ENCODE data around the gene SAMMSON. TPM values are rescaled to one million over a fixed set of nuclear protein-coding genes. Genes with fewer than 3 reads are reported as not detected.

SAMMSON gene
- total RNA-seq, 2 donors from 2014 or later = not detected

DNA sequence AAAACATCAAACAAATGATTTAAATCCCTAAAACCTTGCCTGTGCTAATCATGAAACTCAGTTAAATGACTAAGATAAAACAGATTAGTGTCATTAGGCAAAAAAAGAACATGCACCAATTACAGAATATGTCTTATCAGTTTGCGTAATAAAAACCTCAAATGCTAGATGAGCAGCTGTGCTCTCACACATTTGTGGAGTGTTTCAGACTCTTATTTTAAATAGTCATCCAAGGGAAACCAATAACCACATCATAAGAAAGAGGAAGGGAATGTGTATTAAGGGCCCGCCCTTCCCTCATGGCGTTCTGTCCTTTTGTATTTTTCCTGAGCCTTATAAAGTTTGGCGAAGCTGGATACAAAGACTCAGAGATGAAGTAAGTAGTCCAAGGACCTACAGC is 6.6 kb downstream of the SAMMSON start:
- Histone ChIP-seq H3K4me1 (no peaks in the 10 kb centered on the region), H3K27ac (no peak overlapping the region), H3K9ac (ENCODE audit: low read depth in 2 of 2, low read length in 2 of 2) (no peak overlapping the region), H3K27me3 (no peaks in the 10 kb centered on the region), H3K9me3 (no peaks in the 10 kb centered on the region), H3K4me3 (no peak overlapping the region), H3K36me3 (no peaks in the 10 kb centered on the region)
- TF ChIP-seq, protein P1, sequence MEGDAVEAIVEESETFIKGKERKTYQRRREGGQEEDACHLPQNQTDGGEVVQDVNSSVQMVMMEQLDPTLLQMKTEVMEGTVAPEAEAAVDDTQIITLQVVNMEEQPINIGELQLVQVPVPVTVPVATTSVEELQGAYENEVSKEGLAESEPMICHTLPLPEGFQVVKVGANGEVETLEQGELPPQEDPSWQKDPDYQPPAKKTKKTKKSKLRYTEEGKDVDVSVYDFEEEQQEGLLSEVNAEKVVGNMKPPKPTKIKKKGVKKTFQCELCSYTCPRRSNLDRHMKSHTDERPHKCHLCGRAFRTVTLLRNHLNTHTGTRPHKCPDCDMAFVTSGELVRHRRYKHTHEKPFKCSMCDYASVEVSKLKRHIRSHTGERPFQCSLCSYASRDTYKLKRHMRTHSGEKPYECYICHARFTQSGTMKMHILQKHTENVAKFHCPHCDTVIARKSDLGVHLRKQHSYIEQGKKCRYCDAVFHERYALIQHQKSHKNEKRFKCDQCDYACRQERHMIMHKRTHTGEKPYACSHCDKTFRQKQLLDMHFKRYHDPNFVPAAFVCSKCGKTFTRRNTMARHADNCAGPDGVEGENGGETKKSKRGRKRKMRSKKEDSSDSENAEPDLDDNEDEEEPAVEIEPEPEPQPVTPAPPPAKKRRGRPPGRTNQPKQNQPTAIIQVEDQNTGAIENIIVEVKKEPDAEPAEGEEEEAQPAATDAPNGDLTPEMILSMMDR (IDR thresholded peaks at IDR 0.05) = no peak
- intact Hi-C loops (cut with DNase I) = no loop called here
- no peak for DNase-seq

DNA sequence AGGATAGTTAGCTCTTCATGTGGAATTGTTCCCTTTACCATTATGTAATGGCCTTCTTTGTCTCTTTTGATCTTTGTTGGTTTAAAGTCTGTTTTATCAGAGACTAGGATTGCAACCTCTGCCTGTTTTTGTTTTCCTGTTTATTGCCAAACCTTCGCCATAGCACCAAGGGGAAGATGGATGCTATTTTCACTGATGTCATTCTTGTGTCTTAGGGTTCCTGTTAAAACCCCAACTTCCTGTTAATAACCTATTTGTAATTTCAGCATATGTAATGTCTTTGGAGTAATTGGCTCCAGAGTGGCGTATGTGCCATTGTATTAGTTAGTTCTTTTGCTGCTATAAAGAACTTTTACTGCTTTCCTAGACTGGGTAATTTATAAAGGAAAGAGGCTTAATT is 10.8 kb downstream of the SAMMSON start:
- no peaks in the 10 kb centered on the region for H3K4me1 ChIP-seq
- TF ChIP-seq, protein P1 (IDR thresholded peaks at IDR 0.05) = no peak
- H3K9ac ChIP-seq (ENCODE audit: low read depth in 2 of 2, low read length in 2 of 2) = no peak overlapping the region
- intact Hi-C loops (cut with DNase I) = no loop called here
- H3K36me3 ChIP-seq = no peaks in the 10 kb centered on the region
- no peaks in the 10 kb centered on the region for H3K9me3 ChIP-seq
- no peaks in the 10 kb centered on the region for H3K27me3 ChIP-seq
- no peak overlapping the region for H3K4me3 ChIP-seq
- DNase-seq = no peak
- no peak overlapping the region for H3K27ac ChIP-seq

DNA sequence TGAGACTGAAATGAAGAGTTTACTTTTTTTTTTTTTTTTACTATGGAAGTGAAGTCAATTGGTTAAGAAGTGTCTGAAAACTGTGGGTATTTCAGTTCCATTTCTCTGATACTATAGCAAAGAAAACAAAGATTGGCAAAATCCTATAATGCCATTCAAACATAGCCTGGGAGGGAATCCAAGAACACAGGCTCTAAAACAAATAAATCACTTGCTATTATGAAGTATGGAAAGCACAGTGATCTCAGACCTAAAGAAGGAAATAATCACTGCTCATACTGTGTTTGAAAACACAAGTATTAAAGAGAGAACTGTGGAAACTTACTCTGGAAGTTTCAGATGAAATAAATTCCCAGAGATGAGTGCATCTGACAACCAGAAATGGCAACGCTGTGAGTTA is 12.0 kb downstream of the SAMMSON start:
- H3K27me3 ChIP-seq = no peaks in the 10 kb centered on the region

DNA sequence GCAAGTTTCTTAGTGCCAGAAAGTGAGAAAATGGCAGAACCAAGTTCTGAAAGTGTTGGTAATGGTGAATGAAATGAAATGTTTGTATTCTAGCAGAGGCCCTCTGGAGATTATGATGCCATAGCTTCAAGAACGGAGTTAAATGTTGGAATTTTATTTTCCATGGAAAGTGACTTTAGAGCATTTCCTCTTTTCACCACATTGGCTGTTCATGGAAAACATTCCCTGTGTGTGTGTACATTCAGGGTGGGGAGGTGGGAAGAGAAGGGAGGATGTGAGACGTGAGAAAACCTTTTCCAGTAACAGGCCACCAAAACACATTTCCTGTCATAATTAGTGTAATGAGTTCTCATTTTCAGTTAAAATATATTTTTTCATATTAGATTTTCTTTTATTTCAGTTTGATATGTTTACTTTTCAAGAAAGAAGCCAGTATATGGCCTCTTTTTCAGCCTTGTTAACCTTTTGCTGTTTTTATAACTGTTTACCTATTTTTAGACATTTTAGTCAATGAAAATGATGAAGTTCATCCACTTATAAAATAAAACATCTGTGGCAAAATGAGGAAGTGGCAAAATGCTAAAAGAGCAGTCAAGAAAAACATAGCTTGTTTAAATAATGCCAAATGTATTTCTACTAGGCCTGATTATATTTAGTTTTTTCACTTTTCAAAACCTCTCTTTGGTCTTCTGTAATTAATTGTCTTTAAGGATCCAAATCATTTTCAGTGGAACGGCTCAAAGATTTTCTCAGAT is 21.6 kb downstream of the SAMMSON start:
- Histone ChIP-seq H3K4me1 (no peaks in the 10 kb centered on the region), H3K36me3 (no peaks in the 10 kb centered on the region), H3K4me3 (no peak overlapping the region), H3K27ac (no peak overlapping the region), H3K9ac (ENCODE audit: low read depth in 2 of 2, low read length in 2 of 2) (no peak overlapping the region), H3K27me3 (no peaks in the 10 kb centered on the region), H3K9me3 (no peaks in the 10 kb centered on the region)
- TF ChIP-seq, protein P1 (IDR thresholded peaks at IDR 0.05) = no peak
- intact Hi-C loops (cut with DNase I) = no loop called here
- DNase-seq = no peak

More for the DNA sequence above, 12.0 kb downstream of the SAMMSON start:
- TF ChIP-seq, protein P1 (IDR thresholded peaks at IDR 0.05) = no peak
- no peak for DNase-seq
- Histone ChIP-seq H3K9ac (ENCODE audit: low read depth in 2 of 2, low read length in 2 of 2) (no peak overlapping the region), H3K36me3 (no peaks in the 10 kb centered on the region), H3K27ac (no peak overlapping the region), H3K4me1 (no peaks in the 10 kb centered on the region), H3K4me3 (no peak overlapping the region), H3K9me3 (no peaks in the 10 kb centered on the region)
- intact Hi-C loops (cut with DNase I) = no loop called here

DNA sequence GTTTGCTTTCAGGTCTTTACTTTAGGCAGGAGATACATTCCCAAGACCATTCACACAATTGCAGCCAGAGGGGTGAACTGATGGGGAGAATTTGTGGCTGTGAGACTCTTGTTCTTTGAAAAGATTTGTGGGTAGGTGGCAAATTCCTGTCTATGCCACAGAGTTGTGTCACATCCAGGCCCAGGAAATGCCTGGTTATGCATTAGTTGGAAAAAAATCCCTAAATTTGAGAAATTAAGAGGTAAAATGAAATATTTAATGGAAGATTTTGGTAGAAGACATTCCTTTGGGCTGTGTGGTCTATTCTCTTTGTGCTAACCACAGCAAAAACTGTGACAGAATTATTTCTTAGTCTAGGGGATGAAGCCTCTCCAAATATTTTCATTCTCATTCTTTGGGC is 28.8 kb downstream of the SAMMSON start:
- no peak overlapping the region for H3K9ac ChIP-seq (ENCODE audit: low read depth in 2 of 2, low read length in 2 of 2)
- H3K36me3 ChIP-seq = no peaks in the 10 kb centered on the region
- intact Hi-C loops (cut with DNase I) = no loop called here
- no peaks in the 10 kb centered on the region for H3K9me3 ChIP-seq
- TF ChIP-seq, protein P1 (IDR thresholded peaks at IDR 0.05) = no peak
- H3K27ac ChIP-seq = no peak overlapping the region
- no peak for DNase-seq
- H3K27me3 ChIP-seq = no peaks in the 10 kb centered on the region
- H3K4me3 ChIP-seq = no peak overlapping the region
- no peaks in the 10 kb centered on the region for H3K4me1 ChIP-seq
